ENCODE measurements around the gene EEF2K. TPM values are rescaled to one million over a fixed set of nuclear protein-coding genes. Genes with fewer than 3 reads are reported as not detected.

EEF2K gene
- total and polyA plus RNA-seq, 2 of the 13 experiments (the other 11 are each of a cell fraction or from before 2014, with no cell fraction given), result 22.0 to 23.8 TPM

- no peak for TF ChIP-seq MTA3 (CRISPR knock-in tag; IDR thresholded peaks at IDR 0.05)
- TF ChIP-seq ZNF136 (CRISPR knock-in tag; IDR thresholded peaks at IDR 0.05; ENCODE audit: low read depth), result peak; percentile 20; the same call in 1 of the 2 replicates
- TF ChIP-seq HNF1A (IDR thresholded peaks at IDR 0.05; ENCODE audit: low read depth), result no peak
- peak; percentile 65; the same call in 1 of the 2 replicates for TF ChIP-seq HNF1A (CRISPR knock-in tag; IDR thresholded peaks at IDR 0.05; ENCODE audit: borderline replicate concordance)
- TF ChIP-seq, protein P1, sequence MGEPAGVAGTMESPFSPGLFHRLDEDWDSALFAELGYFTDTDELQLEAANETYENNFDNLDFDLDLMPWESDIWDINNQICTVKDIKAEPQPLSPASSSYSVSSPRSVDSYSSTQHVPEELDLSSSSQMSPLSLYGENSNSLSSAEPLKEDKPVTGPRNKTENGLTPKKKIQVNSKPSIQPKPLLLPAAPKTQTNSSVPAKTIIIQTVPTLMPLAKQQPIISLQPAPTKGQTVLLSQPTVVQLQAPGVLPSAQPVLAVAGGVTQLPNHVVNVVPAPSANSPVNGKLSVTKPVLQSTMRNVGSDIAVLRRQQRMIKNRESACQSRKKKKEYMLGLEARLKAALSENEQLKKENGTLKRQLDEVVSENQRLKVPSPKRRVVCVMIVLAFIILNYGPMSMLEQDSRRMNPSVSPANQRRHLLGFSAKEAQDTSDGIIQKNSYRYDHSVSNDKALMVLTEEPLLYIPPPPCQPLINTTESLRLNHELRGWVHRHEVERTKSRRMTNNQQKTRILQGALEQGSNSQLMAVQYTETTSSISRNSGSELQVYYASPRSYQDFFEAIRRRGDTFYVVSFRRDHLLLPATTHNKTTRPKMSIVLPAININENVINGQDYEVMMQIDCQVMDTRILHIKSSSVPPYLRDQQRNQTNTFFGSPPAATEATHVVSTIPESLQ (CRISPR knock-in tag; conservative IDR thresholded peaks at IDR 0.05), result no peak
- TF ChIP-seq HHEX (CRISPR knock-in tag; IDR thresholded peaks at IDR 0.05), result no peak
- 0 out of 2 replicates have a peak, but pooled peaks have one; percentile 77 for TF ChIP-seq ZNF138 (CRISPR knock-in tag; IDR thresholded peaks at IDR 0.05; ENCODE audit: low read depth)
- TF ChIP-seq ZNF180 (CRISPR knock-in tag; IDR thresholded peaks at IDR 0.05; ENCODE audit: borderline replicate concordance, low read depth), result peak; percentile 75; the same call in 1 of the 2 replicates
- peak; percentile 89 for TF ChIP-seq HIC2 (CRISPR knock-in tag; IDR thresholded peaks at IDR 0.05; ENCODE audit: low read depth)
- TF ChIP-seq POGK (CRISPR knock-in tag; conservative IDR thresholded peaks at IDR 0.05), result peak; percentile 96
- TF ChIP-seq, protein P2, sequence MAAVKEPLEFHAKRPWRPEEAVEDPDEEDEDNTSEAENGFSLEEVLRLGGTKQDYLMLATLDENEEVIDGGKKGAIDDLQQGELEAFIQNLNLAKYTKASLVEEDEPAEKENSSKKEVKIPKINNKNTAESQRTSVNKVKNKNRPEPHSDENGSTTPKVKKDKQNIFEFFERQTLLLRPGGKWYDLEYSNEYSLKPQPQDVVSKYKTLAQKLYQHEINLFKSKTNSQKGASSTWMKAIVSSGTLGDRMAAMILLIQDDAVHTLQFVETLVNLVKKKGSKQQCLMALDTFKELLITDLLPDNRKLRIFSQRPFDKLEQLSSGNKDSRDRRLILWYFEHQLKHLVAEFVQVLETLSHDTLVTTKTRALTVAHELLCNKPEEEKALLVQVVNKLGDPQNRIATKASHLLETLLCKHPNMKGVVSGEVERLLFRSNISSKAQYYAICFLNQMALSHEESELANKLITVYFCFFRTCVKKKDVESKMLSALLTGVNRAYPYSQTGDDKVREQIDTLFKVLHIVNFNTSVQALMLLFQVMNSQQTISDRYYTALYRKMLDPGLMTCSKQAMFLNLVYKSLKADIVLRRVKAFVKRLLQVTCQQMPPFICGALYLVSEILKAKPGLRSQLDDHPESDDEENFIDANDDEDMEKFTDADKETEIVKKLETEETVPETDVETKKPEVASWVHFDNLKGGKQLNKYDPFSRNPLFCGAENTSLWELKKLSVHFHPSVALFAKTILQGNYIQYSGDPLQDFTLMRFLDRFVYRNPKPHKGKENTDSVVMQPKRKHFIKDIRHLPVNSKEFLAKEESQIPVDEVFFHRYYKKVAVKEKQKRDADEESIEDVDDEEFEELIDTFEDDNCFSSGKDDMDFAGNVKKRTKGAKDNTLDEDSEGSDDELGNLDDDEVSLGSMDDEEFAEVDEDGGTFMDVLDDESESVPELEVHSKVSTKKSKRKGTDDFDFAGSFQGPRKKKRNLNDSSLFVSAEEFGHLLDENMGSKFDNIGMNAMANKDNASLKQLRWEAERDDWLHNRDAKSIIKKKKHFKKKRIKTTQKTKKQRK (IDR thresholded peaks at IDR 0.05; ENCODE audit: low read length), result no peak
- TF ChIP-seq DNMT1 (CRISPR knock-in tag; IDR thresholded peaks at IDR 0.05), result peak; percentile 99
Measured at GRCh38 chr16:22190081-22190775, 15.8 kb upstream of the EEF2K start (continued).

Data from HepG2 (cell line).